ENCODE results near the gene LKAAEAR1. TPM values are rescaled to one million over a fixed set of nuclear protein-coding genes. Genes with fewer than 3 reads are reported as not detected.

The LKAAEAR1 gene
- total and polyA plus RNA-seq, 3 experiments from 2014 or later, result 0.29 to 1.2 (median 0.39) TPM

GRCh38 chr20:64040231-64041039, 43.8 kb downstream of the LKAAEAR1 start:
- Mint-ChIP-seq H3K27me3 (peaks cover 0 to 13% of the 10 kb centered on the region in 2 donors), H3K36me3 (no peaks in the 10 kb centered on the region), H3K9me3 (no peaks in the 10 kb centered on the region), H3K4me1 (peaks cover 15 to 70% (median 19%) of the 10 kb centered on the region in 3 donors), H3K27ac (no peak overlapping the region), H3K4me3 (peak overlapping the region; percentile 12 to 84 (median 67))
- peaks cover 48% of the 10 kb centered on the region for H3K4me1 ChIP-seq (ENCODE audit: insufficient read depth, low read length)
- POLR2A ChIA-PET, result interaction anchor here (1.0 to 1.6 kb wide), 2 partner anchors 61 to 520 kb away, joined by 3 to 4 read pairs; partner anchors contain the start of genes PPDPF and SAMD10
- H3K27ac ChIP-seq (ENCODE audit: low read depth, low read length), result no peak overlapping the region
- no peaks in the 10 kb centered on the region for H3K27me3 ChIP-seq (ENCODE audit: insufficient read depth, low read length, poor library complexity, severe bottlenecking)
- CTCF ChIA-PET, result interaction anchor here (0.9 to 6.5 kb wide), 15 partner anchors 9 to 80 kb away, joined by 3 to 57 read pairs (median 8); partner anchors contain the start of genes LKAAEAR1, OPRL1, PRPF6 and RGS19
- H3K4me3 ChIP-seq (ENCODE audit: low read length), result no peak overlapping the region
- H3K36me3 ChIP-seq (ENCODE audit: insufficient read depth, low read length), result no peaks in the 10 kb centered on the region
- H3K9me3 ChIP-seq (ENCODE audit: low read length), result no peaks in the 10 kb centered on the region
- no peak for DNase-seq

- Mint-ChIP-seq H3K36me3 (peaks cover 0 to 1% (median 0%) of the 10 kb centered on the region in 3 donors), H3K9me3 (no peaks in the 10 kb centered on the region), H3K27me3 (peaks cover 0 to 9% of the 10 kb centered on the region in 2 donors), H3K4me1 (peaks cover 22 to 77% (median 28%) of the 10 kb centered on the region in 3 donors), H3K27ac (peak overlapping the region in 2 of 8 donors; percentile 84 to 89), H3K4me3 (peak overlapping the region; percentile 52 to 84 (median 70))
- Histone ChIP-seq H3K27me3 (ENCODE audit: insufficient read depth, low read length, poor library complexity, severe bottlenecking) (no peaks in the 10 kb centered on the region), H3K36me3 (ENCODE audit: insufficient read depth, low read length) (no peaks in the 10 kb centered on the region), H3K4me1 (ENCODE audit: insufficient read depth, low read length) (peaks cover 56% of the 10 kb centered on the region), H3K9me3 (ENCODE audit: low read length) (no peaks in the 10 kb centered on the region), H3K4me3 (ENCODE audit: low read length) (peak overlapping the region; percentile 49), H3K27ac (ENCODE audit: low read depth, low read length) (no peak overlapping the region)
- ChIA-PET POLR2A (interaction anchor here (1.0 to 1.6 kb wide), 4 partner anchors 18 to 519 kb away, joined by 3 to 6 read pairs (median 4); partner anchors contain the start of genes PPDPF and SAMD10), CTCF (interaction anchor here (0.9 to 6.5 kb wide), 29 partner anchors 9 to 543 kb away, joined by 3 to 57 read pairs (median 5); partner anchors contain the start of genes LKAAEAR1, OPRL1, PRPF6 and PTK6)
- no peak for DNase-seq
Observed at GRCh38 chr20:64039293-64040160, 44.7 kb downstream of the LKAAEAR1 start.

- H3K27ac Mint-ChIP-seq, result peak overlapping the region in 1 of 8 donors; percentile 84
- no peak overlapping the region for H3K27ac ChIP-seq (ENCODE audit: low read depth, low read length)
- POLR2A ChIA-PET, result interaction anchor here (0.7 to 1.6 kb wide), 7 partner anchors 16 to 518 kb away, joined by 4 to 15 read pairs (median 4); partner anchors contain the start of genes LKAAEAR1, PPDPF, PRPF6 and SAMD10
Observed at GRCh38 chr20:64038565-64039292, 45.5 kb downstream of the LKAAEAR1 start.

GRCh38 chr20:64038224-64038564, 46.0 kb downstream of the LKAAEAR1 start:
- no peak for DNase-seq
- H3K4me1 ChIP-seq (ENCODE audit: insufficient read depth, low read length), result peaks cover 64% of the 10 kb centered on the region
- Mint-ChIP-seq H3K4me1 (peaks cover 22 to 77% (median 30%) of the 10 kb centered on the region in 3 donors), H3K36me3 (peaks cover 0 to 12% (median 0%) of the 10 kb centered on the region in 3 donors), H3K27ac (no peak overlapping the region), H3K27me3 (peaks cover 0 to 3% of the 10 kb centered on the region in 2 donors), H3K4me3 (peak overlapping the region in 5 of 7 donors; percentile 32 to 67 (median 64)), H3K9me3 (no peaks in the 10 kb centered on the region)
- no peaks in the 10 kb centered on the region for H3K27me3 ChIP-seq (ENCODE audit: insufficient read depth, low read length, poor library complexity, severe bottlenecking)
- ChIA-PET POLR2A (interaction anchor here (0.7 to 1.6 kb wide), 6 partner anchors 15 to 82 kb away, joined by 4 to 15 read pairs (median 4); partner anchors contain the start of genes LKAAEAR1, PRPF6 and SAMD10), CTCF (interaction anchor here (0.9 to 6.5 kb wide), 32 partner anchors 9 to 542 kb away, joined by 3 to 57 read pairs (median 5); partner anchors contain the start of genes OPRL1, PRPF6, RGS19 and SAMD10)
- no peaks in the 10 kb centered on the region for H3K9me3 ChIP-seq (ENCODE audit: low read length)
- peak overlapping the region; percentile 49 for H3K4me3 ChIP-seq (ENCODE audit: low read length)
- H3K36me3 ChIP-seq (ENCODE audit: insufficient read depth, low read length), result no peaks in the 10 kb centered on the region
- no peak overlapping the region for H3K27ac ChIP-seq (ENCODE audit: low read depth, low read length)

More at GRCh38 chr20:64038565-64039292, 45.5 kb downstream of the LKAAEAR1 start:
- H3K4me1 Mint-ChIP-seq, result peaks cover 24 to 78% (median 33%) of the 10 kb centered on the region in 3 donors
- H3K27me3 Mint-ChIP-seq, result peaks cover 0 to 6% of the 10 kb centered on the region in 2 donors
- H3K36me3 Mint-ChIP-seq, result peaks cover 0 to 7% (median 0%) of the 10 kb centered on the region in 3 donors
- no peaks in the 10 kb centered on the region for H3K36me3 ChIP-seq (ENCODE audit: insufficient read depth, low read length)
- H3K27me3 ChIP-seq (ENCODE audit: insufficient read depth, low read length, poor library complexity, severe bottlenecking), result no peaks in the 10 kb centered on the region
- peak overlapping the region; percentile 48 to 82 (median 59) for H3K4me3 Mint-ChIP-seq
- peak; percentile 63 to 82 (median 66) for DNase-seq
- H3K9me3 ChIP-seq (ENCODE audit: low read length), result no peaks in the 10 kb centered on the region
- H3K9me3 Mint-ChIP-seq, result no peaks in the 10 kb centered on the region
- peaks cover 64% of the 10 kb centered on the region for H3K4me1 ChIP-seq (ENCODE audit: insufficient read depth, low read length)
- CTCF ChIA-PET, result interaction anchor here (0.9 to 6.5 kb wide), 39 partner anchors 8 to 543 kb away, joined by 3 to 57 read pairs (median 4); partner anchors contain the start of genes LKAAEAR1, OPRL1, PRPF6 and PTK6
- H3K4me3 ChIP-seq (ENCODE audit: low read length), result peak overlapping the region; percentile 49

- no peaks in the 10 kb centered on the region for H3K36me3 ChIP-seq (ENCODE audit: insufficient read depth, low read length)
- no peak for DNase-seq
- peaks cover 0 to 3% of the 10 kb centered on the region in 2 donors for H3K27me3 Mint-ChIP-seq
- H3K27ac Mint-ChIP-seq, result peak overlapping the region in 3 of 8 donors; percentile 33 to 57 (median 40)
- peaks cover 0 to 18% (median 0%) of the 10 kb centered on the region in 3 donors for H3K36me3 Mint-ChIP-seq
- H3K4me1 Mint-ChIP-seq, result peaks cover 22 to 77% (median 30%) of the 10 kb centered on the region in 3 donors
- H3K9me3 Mint-ChIP-seq, result no peaks in the 10 kb centered on the region
- no peaks in the 10 kb centered on the region for H3K9me3 ChIP-seq (ENCODE audit: low read length)
- H3K4me3 ChIP-seq (ENCODE audit: low read length), result no peak overlapping the region
- peaks cover 64% of the 10 kb centered on the region for H3K4me1 ChIP-seq (ENCODE audit: insufficient read depth, low read length)
- CTCF ChIA-PET, result interaction anchor here (0.9 to 6.5 kb wide), 25 partner anchors 9 to 471 kb away, joined by 3 to 57 read pairs (median 6); partner anchors contain the start of genes OPRL1, PRPF6, RGS19 and SAMD10
- no peaks in the 10 kb centered on the region for H3K27me3 ChIP-seq (ENCODE audit: insufficient read depth, low read length, poor library complexity, severe bottlenecking)
- H3K27ac ChIP-seq (ENCODE audit: low read depth, low read length), result no peak overlapping the region
- peak overlapping the region; percentile 58 to 90 (median 65) for H3K4me3 Mint-ChIP-seq
- POLR2A ChIA-PET, result interaction anchor here (1.0 to 1.6 kb wide), 3 partner anchors 46 to 82 kb away, joined by 5 to 15 read pairs (median 6); partner anchors contain the start of genes LKAAEAR1, PRPF6 and SAMD10
Observed at GRCh38 chr20:64037498-64038213, 46.5 kb downstream of the LKAAEAR1 start.

- ChIA-PET POLR2A (no interaction called here), CTCF (interaction anchor here (1.2 to 6.5 kb wide), 9 partner anchors 10 to 64 kb away, joined by 3 to 57 read pairs (median 7); partner anchors contain the start of genes PRPF6, SAMD10 and TCEA2)
- H3K4me3 Mint-ChIP-seq, result peak overlapping the region in 5 of 7 donors; percentile 53 to 83 (median 67)
Observed at GRCh38 chr20:64037199-64037497, 47.0 kb downstream of the LKAAEAR1 start.

More at GRCh38 chr20:64037199-64037497, 47.0 kb downstream of the LKAAEAR1 start:
- peaks cover 0 to 23% (median 0%) of the 10 kb centered on the region in 3 donors for H3K36me3 Mint-ChIP-seq
- Histone ChIP-seq H3K27ac (ENCODE audit: low read depth, low read length) (no peak overlapping the region), H3K36me3 (ENCODE audit: insufficient read depth, low read length) (no peaks in the 10 kb centered on the region), H3K4me1 (ENCODE audit: insufficient read depth, low read length) (peaks cover 64% of the 10 kb centered on the region), H3K4me3 (ENCODE audit: low read length) (no peak overlapping the region), H3K9me3 (ENCODE audit: low read length) (no peaks in the 10 kb centered on the region), H3K27me3 (ENCODE audit: insufficient read depth, low read length, poor library complexity, severe bottlenecking) (no peaks in the 10 kb centered on the region)
- H3K27me3 Mint-ChIP-seq, result peaks cover 0 to 3% of the 10 kb centered on the region in 2 donors
- no peaks in the 10 kb centered on the region for H3K9me3 Mint-ChIP-seq
- peak overlapping the region in 2 of 8 donors; percentile 33 to 54 for H3K27ac Mint-ChIP-seq
- H3K4me1 Mint-ChIP-seq, result peaks cover 21 to 75% (median 30%) of the 10 kb centered on the region in 3 donors
- DNase-seq, result no peak
